GM12872 (cell line): ENCODE measurements around the gene PDE1C.

Source experiments
- CTCF ChIP-seq: IDR thresholded peaks from 3 replicates; pipeline ENCODE4 v1.5.1; 2011; ENCODE audit warnings: low read depth, mild to moderate bottlenecking, low read length, moderate library complexity; ENCODE audit not compliant: insufficient read depth

Gene PDE1C

DNA sequence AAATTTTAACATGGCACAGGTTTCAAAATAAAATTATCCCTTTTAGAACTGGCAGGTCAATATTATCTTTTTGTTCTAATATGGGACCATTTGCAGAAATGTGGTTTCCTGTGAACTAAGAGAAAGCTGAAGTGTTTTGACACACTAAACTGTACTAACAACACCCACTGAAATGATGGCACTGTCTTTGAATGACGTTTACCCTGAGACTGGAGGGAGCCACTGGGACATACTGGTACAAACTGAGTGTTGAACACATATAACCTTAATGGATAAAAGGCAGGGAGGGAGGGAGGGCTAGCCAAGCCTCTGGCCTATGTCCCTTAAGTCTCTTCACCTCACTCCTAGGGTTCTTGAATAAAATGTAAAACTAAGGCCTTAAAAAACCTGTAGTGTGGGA lies 95.9 kb downstream of the PDE1C start:
- no peak for TF ChIP-seq CTCF

DNA sequence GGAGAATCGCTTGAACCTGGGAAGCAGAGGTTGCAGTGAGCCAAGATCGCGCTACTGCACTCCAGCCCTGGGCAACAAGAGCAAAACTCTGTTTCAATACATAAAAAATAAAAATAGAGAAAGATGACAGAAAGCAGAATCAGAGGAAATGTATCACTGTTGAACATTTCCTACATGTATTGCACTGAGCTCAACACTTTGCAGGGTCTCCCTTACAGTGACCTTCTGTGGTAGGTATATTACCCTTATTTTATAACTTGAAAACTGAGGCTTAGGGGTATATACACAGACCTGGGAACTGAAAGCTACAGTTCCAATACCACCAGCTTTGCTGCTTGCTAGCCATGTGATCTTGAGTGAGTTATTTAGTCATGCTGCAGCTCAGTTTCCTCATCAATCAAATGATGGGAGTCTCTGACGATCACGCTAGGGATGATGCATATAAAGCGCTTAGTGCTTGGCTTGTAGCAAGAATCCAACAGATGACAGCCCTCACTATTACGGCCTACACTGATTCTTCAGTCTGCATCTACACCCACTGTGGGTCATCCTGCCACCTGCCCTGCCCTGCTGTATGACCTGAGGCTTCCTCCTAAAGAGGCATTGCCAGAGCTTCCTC lies 99.0 kb downstream of the PDE1C start:
- no peak for TF ChIP-seq CTCF

GRCh38 chr7:31970501-31970900 lies 99.7 kb downstream of the PDE1C start:
- TF ChIP-seq CTCF, result no peak

DNA sequence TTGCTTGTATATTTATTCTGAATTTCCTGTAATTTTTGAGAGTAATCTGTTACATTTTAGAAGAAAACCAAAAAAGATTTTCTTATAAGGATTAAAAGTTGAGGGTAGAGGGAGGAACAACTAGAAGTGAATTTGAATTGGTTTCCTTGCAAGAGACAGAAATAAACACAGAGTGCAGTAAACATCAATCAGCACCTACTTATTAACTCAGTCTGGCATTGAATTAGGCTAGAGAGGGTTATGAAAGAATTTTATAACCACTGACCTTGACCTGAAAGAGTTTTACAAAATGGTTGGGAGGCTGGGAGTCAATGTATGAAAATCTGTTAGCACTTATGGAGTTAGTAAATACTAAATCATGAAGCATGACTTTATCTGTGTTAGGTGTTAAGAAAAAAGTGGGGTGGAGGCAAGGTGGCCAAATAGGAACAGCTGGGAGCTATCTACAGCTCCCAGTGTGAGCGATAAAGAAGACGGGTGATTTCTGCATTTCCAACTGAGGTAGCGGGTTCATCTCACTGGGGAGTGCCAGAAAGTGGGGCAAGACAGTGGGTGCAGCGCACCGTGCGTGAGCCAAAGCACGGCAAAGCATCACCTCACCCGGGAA lies 106.5 kb downstream of the PDE1C start:
- no peak for TF ChIP-seq CTCF

GRCh38 chr7:31962246-31962645 lies 108.0 kb downstream of the PDE1C start:
- TF ChIP-seq CTCF, result no peak

- no peak for TF ChIP-seq CTCF
Observed at GRCh38 chr7:31958226-31958625, 112.0 kb downstream of the PDE1C start.

- no peak for TF ChIP-seq CTCF
Observed at GRCh38 chr7:31957756-31958155, 112.5 kb downstream of the PDE1C start.
